Breast epithelium (tissue), 4 donors: Measurements from ENCODE around the gene KCMF1. TPM values are rescaled to one million over a fixed set of nuclear protein-coding genes. Genes with fewer than 3 reads are reported as not detected.

ENCODE experiments used
- DNase-seq, 2 donors: peaks; one replicate each; pipeline ENCODE4 v3.0.0-alpha.2; 2019; ENCODE audit warnings: low spot score in 2 of 2
- H3K27ac ChIP-seq, 2 donors: fragments of 200-600 bp; sonication (generic) in 1 of 2; one replicate each; pipeline ENCODE4 v1.5.1; 2016 to 2019; ENCODE audit warnings: mild to moderate bottlenecking in 1 of 2
- H3K27me3 ChIP-seq, 2 donors: fragments of 200-600 bp; sonication (generic) in 1 of 2; one replicate each; pipeline versions ENCODE4 v1.5.1 to v1.6.0; 2017 to 2019; ENCODE audit warnings: control low read depth in 1 of 2, mild to moderate bottlenecking in 1 of 2
- H3K36me3 ChIP-seq: fragments of 200-600 bp; one replicate; pipeline ENCODE4 v1.5.1; 2019
- H3K4me1 ChIP-seq, 2 donors: fragments of 200-600 bp; sonication (generic); one replicate each; pipeline ENCODE4 v1.5.1; 2016 to 2019; ENCODE audit warnings: control low read depth in 1 of 2
- H3K4me3 ChIP-seq, 3 donors: fragments of 200-600 bp; sonication (generic); 1 replicate in 2 of 3; 2 replicates in 1 of 3; pipeline ENCODE4 v1.5.1; 2016 to 2019; ENCODE audit warnings: mild to moderate bottlenecking in 3 of 3, moderate library complexity in 2 of 3
- H3K9me3 ChIP-seq, 2 donors: fragments of 200-600 bp; sonication (generic) in 1 of 2; one replicate each; pipeline ENCODE4 v1.5.1; 2016 to 2019; ENCODE audit warnings: control low read depth in 1 of 2
- POLR2A ChIP-seq: fragments of 450-650 bp; IDR thresholded peaks from one replicate; pipeline ENCODE4 v1.6.1; 2016; ENCODE audit warnings: antibody characterized with exemption, mild to moderate bottlenecking, moderate library complexity
- POLR2AphosphoS5 ChIP-seq, 3 donors: sonication (generic); formaldehyde crosslinking; IDR thresholded peaks; one replicate each; pipeline ENCODE4 v1.6.1; 2017; ENCODE audit warnings: antibody characterized with exemption in 3 of 3
- intact Hi-C: fragments of 100-400 bp; cut with DNase I; formaldehyde crosslinking; loops from one replicate; pipeline ENCODE4 v1.15.1; 2023; ENCODE audit warnings: low total_unique reads
- total RNA-seq, 3 donors: library from RNA; depleted of rRNA; stranded (reverse); fragments of >200 nt; gene quantifications; one replicate each; pipeline ENCODE4 v1.1.0, GENCODE V29; 2016
- TF ChIP-seq, protein P1 (sequence below), 3 donors: fragments of 450-650 bp; IDR thresholded peaks; one replicate each; pipeline ENCODE4 v1.5.1; 2016 to 2017; ENCODE audit warnings: antibody characterized with exemption in 3 of 3, mild to moderate bottlenecking in 3 of 3, moderate library complexity in 3 of 3

The KCMF1 gene
- total RNA-seq, 3 donors from 2014 or later = 35.7 to 68.6 (median 49.3) TPM

DNA sequence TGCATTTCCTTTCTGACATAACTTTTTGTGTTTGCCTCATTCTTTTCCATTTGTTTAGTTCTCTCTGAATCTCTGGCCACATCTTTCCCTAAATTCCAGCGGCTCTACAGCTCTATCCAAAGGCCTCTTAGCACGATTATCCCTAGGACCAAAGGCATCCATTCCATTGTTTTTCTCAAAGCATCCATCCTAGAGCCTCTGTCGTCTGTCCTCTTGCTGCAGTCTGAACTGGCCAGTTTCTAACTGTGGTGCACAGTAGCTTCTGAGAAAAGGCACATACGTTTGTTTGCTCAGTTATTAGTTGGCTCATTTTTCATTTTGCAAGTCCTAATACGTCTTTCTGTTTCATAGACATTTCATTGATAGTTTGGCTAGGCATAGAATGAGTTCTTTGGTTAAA lies 116.6 kb downstream of the KCMF1 start:
- Histone ChIP-seq H3K27me3 (no peaks in the 10 kb centered on the region), H3K4me3 (no peak overlapping the region), H3K27ac (no peak overlapping the region), H3K4me1 (no peaks in the 10 kb centered on the region), H3K9me3 (no peaks in the 10 kb centered on the region), H3K36me3 (no peaks in the 10 kb centered on the region)
- no peak for DNase-seq
- TF ChIP-seq POLR2AphosphoS5 (IDR thresholded peaks at IDR 0.05) (no peak), POLR2A (no peak)
- TF ChIP-seq, protein P1, sequence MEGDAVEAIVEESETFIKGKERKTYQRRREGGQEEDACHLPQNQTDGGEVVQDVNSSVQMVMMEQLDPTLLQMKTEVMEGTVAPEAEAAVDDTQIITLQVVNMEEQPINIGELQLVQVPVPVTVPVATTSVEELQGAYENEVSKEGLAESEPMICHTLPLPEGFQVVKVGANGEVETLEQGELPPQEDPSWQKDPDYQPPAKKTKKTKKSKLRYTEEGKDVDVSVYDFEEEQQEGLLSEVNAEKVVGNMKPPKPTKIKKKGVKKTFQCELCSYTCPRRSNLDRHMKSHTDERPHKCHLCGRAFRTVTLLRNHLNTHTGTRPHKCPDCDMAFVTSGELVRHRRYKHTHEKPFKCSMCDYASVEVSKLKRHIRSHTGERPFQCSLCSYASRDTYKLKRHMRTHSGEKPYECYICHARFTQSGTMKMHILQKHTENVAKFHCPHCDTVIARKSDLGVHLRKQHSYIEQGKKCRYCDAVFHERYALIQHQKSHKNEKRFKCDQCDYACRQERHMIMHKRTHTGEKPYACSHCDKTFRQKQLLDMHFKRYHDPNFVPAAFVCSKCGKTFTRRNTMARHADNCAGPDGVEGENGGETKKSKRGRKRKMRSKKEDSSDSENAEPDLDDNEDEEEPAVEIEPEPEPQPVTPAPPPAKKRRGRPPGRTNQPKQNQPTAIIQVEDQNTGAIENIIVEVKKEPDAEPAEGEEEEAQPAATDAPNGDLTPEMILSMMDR (IDR thresholded peaks at IDR 0.05) = no peak
- intact Hi-C loops = no loop called here

DNA sequence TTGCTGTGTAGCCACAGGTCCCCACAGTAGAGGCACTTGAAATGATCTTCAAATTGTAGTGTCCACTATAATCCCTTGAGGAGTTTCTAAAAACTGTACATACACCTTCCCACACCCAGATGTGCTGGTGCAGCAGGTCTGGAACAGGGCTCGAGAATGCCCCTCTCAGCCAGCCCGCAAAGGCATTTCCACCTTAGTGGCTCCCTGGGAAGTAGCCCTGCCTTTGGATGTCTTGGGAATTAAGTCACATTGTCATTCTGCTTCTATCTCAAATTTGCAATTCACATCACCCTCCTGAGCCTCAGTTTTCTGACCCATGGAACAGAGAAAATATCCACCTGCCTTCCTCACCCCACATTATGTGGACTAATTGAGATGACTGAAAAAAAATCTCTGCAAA lies 118.0 kb downstream of the KCMF1 start:
- DNase-seq = no peak
- H3K27ac ChIP-seq = no peak overlapping the region
- no peaks in the 10 kb centered on the region for H3K27me3 ChIP-seq
- H3K4me1 ChIP-seq = no peaks in the 10 kb centered on the region
- no peak overlapping the region for H3K4me3 ChIP-seq
- no peaks in the 10 kb centered on the region for H3K36me3 ChIP-seq
- TF ChIP-seq, protein P1 (IDR thresholded peaks at IDR 0.05) = no peak
- TF ChIP-seq POLR2AphosphoS5 (IDR thresholded peaks at IDR 0.05) (no peak), POLR2A (no peak)
- no peaks in the 10 kb centered on the region for H3K9me3 ChIP-seq
- intact Hi-C loops = no loop called here

DNA sequence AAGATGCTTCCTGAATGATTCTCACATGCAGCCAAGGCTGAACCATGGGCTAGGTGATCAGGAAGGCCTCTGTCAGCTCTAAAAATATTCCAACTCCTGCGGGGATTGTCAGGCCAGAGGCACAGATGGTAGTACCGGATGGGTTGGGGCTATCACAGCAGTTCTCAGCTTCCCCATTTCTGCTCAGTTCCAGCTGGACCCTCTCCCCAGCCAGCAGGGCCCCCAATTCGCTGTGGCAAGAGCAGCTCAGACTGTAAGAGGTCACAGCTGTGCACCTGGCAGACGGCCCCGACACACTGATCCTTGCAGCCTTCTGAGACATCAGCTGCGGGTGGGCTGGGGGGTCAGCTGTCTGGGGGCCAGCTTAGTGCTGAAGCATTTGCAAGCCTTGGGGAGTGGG lies 118.6 kb downstream of the KCMF1 start:
- Histone ChIP-seq H3K36me3 (no peaks in the 10 kb centered on the region), H3K4me3 (no peak overlapping the region), H3K27ac (no peak overlapping the region), H3K4me1 (no peaks in the 10 kb centered on the region), H3K27me3 (no peaks in the 10 kb centered on the region), H3K9me3 (no peaks in the 10 kb centered on the region)
- TF ChIP-seq POLR2A (no peak), POLR2AphosphoS5 (IDR thresholded peaks at IDR 0.05) (no peak)
- TF ChIP-seq, protein P1 (IDR thresholded peaks at IDR 0.05) = no peak
- intact Hi-C loops = no loop called here
- DNase-seq = no peak

DNA sequence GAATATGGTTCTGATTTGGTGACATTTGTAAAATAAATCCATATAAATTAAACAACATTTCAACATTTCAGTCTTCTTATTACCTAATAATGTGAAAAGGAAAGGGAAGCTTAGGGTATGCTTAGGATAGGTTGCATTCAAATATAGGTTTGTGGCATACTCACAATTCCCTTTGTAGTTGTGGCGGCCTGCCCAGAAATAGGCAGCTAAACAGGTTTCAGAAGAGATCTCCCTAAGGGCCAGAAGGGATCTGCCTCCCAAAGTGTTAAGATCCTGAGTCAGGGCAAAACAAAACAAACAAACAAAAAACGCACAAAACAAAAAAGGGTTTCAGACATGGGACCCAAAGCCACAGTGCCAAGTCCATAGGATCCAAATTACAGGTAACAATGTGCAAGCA lies 120.9 kb downstream of the KCMF1 start:
- H3K36me3 ChIP-seq = no peaks in the 10 kb centered on the region
- intact Hi-C loops = no loop called here
- TF ChIP-seq POLR2AphosphoS5 (IDR thresholded peaks at IDR 0.05) (no peak), POLR2A (no peak)
- TF ChIP-seq, protein P1 (IDR thresholded peaks at IDR 0.05) = no peak

DNA sequence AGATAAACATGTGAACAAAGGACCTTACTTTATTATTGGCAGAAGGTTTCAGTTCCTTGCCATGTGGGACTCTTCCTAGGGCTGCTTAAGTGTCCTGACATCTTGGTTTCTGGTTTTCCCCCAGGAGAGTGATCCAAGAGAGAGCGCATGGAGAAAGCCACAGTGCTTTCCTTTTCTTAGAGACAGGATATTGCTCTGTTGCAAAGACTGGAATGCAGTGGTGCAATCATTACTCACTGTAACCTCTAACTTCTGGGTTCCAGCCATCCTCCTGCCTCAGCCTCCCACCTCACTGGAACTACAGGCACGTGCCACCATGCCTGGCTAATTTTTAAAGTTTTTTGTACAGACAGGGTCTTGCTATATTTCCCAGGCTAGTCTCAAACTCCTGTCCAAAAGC lies 124.1 kb downstream of the KCMF1 start:
- intact Hi-C loops = no loop called here
- no peak for DNase-seq
- no peaks in the 10 kb centered on the region for H3K9me3 ChIP-seq
- H3K27me3 ChIP-seq = no peaks in the 10 kb centered on the region
- no peak overlapping the region for H3K4me3 ChIP-seq
- H3K36me3 ChIP-seq = no peaks in the 10 kb centered on the region
- TF ChIP-seq, protein P1 (IDR thresholded peaks at IDR 0.05) = no peak
- no peak overlapping the region for H3K27ac ChIP-seq
- H3K4me1 ChIP-seq = no peaks in the 10 kb centered on the region

More for the DNA sequence above, 120.9 kb downstream of the KCMF1 start:
- H3K4me3 ChIP-seq = no peak overlapping the region
- DNase-seq = peak in 1 of 2 donors; percentile 58
- H3K9me3 ChIP-seq = no peaks in the 10 kb centered on the region
- H3K4me1 ChIP-seq = no peaks in the 10 kb centered on the region
- no peaks in the 10 kb centered on the region for H3K27me3 ChIP-seq
- no peak overlapping the region for H3K27ac ChIP-seq
